HG02763 (cell line): ENCODE data around the gene ZNF536.

Experiments
- ATAC-seq: cut with Tn5 transposase; IDR thresholded peaks from one replicate; pipeline ENCODE4 v1.9.1; 2021; ENCODE audit warnings: mild to moderate bottlenecking, moderate library complexity; ENCODE audit not compliant: unreplicated experiment

Gene ZNF536

GRCh38 chr19:30371960-30372824, at the start of gene ZNF536:
Gene ZNF536, plus strand, starts transcription at chr19:30372384. Its CDS starts 71,179 bp downstream, at chr19:30443563.
- ATAC-seq, result no peak

- ATAC-seq, result no peak
These were observed 49.4 kb upstream of the ZNF536 start for GRCh38 chr19:30322641-30323320.

GRCh38 chr19:30323904-30324303, 48.3 kb upstream of the ZNF536 start:
- ATAC-seq, result no peak

- ATAC-seq, result no peak
These were observed 47.2 kb upstream of the ZNF536 start for GRCh38 chr19:30324982-30325381.

GRCh38 chr19:30325676-30326392, 46.4 kb upstream of the ZNF536 start:
- no peak for ATAC-seq

- ATAC-seq, result no peak
These were observed 45.8 kb upstream of the ZNF536 start for GRCh38 chr19:30326393-30326710.

GRCh38 chr19:30327331-30327730, 44.9 kb upstream of the ZNF536 start:
- no peak for ATAC-seq

- ATAC-seq, result no peak
These were observed 44.1 kb upstream of the ZNF536 start for GRCh38 chr19:30328096-30328495.

GRCh38 chr19:30330266-30330665, 41.9 kb upstream of the ZNF536 start:
- ATAC-seq, result no peak

- no peak for ATAC-seq
These were observed 39.5 kb upstream of the ZNF536 start for GRCh38 chr19:30332445-30333234.

- ATAC-seq, result no peak
These were observed 38.7 kb upstream of the ZNF536 start for GRCh38 chr19:30333291-30334065.

GRCh38 chr19:30334841-30335240, 37.3 kb upstream of the ZNF536 start:
- no peak for ATAC-seq

- no peak for ATAC-seq
These were observed 36.8 kb upstream of the ZNF536 start for GRCh38 chr19:30335306-30335886.

GRCh38 chr19:30336290-30336689, 35.9 kb upstream of the ZNF536 start:
- no peak for ATAC-seq

- ATAC-seq, result no peak
These were observed 34.1 kb upstream of the ZNF536 start for GRCh38 chr19:30338041-30338456.

GRCh38 chr19:30338878-30339623, 33.1 kb upstream of the ZNF536 start:
- ATAC-seq, result no peak

GRCh38 chr19:30339624-30340525, 32.3 kb upstream of the ZNF536 start:
- ATAC-seq, result no peak
